HEK293 (cell line): ENCODE results near the gene PI4KB.

Experiments used
- HOXA7 ChIP-seq: sonication (generic); formaldehyde crosslinking; IDR thresholded peaks from 2 replicates; pipeline ENCODE4 v1.8.1; 2022; ENCODE audit warnings: missing genetic modification reagents, borderline replicate concordance
- HOXC10 ChIP-seq: sonication (generic); formaldehyde crosslinking; IDR thresholded peaks from 2 replicates; pipeline ENCODE4 v1.8.1; 2023; ENCODE audit warnings: mild to moderate bottlenecking, missing genetic modification reagents
- HOXD13 ChIP-seq: sonication (generic); formaldehyde crosslinking; IDR thresholded peaks from 2 replicates; pipeline ENCODE4 v1.8.0; 2022; ENCODE audit warnings: missing genetic modification reagents, borderline replicate concordance
- YY1 ChIP-seq: fragments of 450-650 bp; formaldehyde crosslinking; IDR thresholded peaks from 2 replicates; pipeline ENCODE4 v1.5.1; 2018; ENCODE audit warnings: missing biosample characterization, missing genetic modification characterization
- ZBTB26 ChIP-seq: fragments of 450-650 bp; formaldehyde crosslinking; optimal IDR thresholded peaks from 2 replicates; pipeline ENCODE3; 2016; ENCODE audit warnings: missing biosample characterization, mild to moderate bottlenecking, missing genetic modification characterization
- ZBTB48 ChIP-seq: fragments of 450-650 bp; formaldehyde crosslinking; IDR thresholded peaks from 2 replicates; pipeline ENCODE4 v1.5.1; 2016; ENCODE audit warnings: missing biosample characterization, missing genetic modification characterization
- ZBTB49 ChIP-seq: fragments of 450-650 bp; formaldehyde crosslinking; IDR thresholded peaks from 2 replicates; pipeline ENCODE4 v1.5.1; 2016; ENCODE audit warnings: missing biosample characterization, missing genetic modification characterization, low read depth
- ZNF10 ChIP-seq: fragments of 450-650 bp; formaldehyde crosslinking; IDR thresholded peaks from 2 replicates; pipeline ENCODE4 v1.5.1; 2017; ENCODE audit warnings: missing biosample characterization, missing genetic modification characterization
- ZNF133 ChIP-seq: fragments of 450-650 bp; formaldehyde crosslinking; IDR thresholded peaks from 2 replicates; pipeline ENCODE4 v1.5.1; 2016; ENCODE audit warnings: missing biosample characterization, missing genetic modification characterization
- ZNF148 ChIP-seq: fragments of 450-650 bp; formaldehyde crosslinking; IDR thresholded peaks from 2 replicates; pipeline ENCODE4 v1.5.0; 2017; ENCODE audit warnings: missing biosample characterization, missing genetic modification characterization, borderline replicate concordance
- ZNF184 ChIP-seq: fragments of 450-650 bp; IDR thresholded peaks from 2 replicates; pipeline ENCODE4 v1.5.1; 2018; ENCODE audit warnings: missing biosample characterization, mild to moderate bottlenecking, missing genetic modification characterization
- ZNF266 ChIP-seq: fragments of 450-650 bp; formaldehyde crosslinking; IDR thresholded peaks from 2 replicates; pipeline ENCODE4 v1.5.1; 2016; ENCODE audit warnings: missing biosample characterization, missing genetic modification characterization, low read depth
- ZNF274 ChIP-seq, 2 experiments: fragments of 200-500 bp in 1 of 2; fragments of 450-650 bp in 1 of 2; sonication (Bioruptor generic) in 1 of 2; formaldehyde crosslinking in 1 of 2; IDR thresholded peaks; 2 replicates each; pipeline versions ENCODE4 v1.5.1 to v1.6.1; 2014 to 2016; ENCODE audit warnings: borderline replicate concordance in 1 of 2, inconsistent platforms in 1 of 2, low read length in 1 of 2, missing biosample characterization in 1 of 2, missing genetic modification characterization in 1 of 2
- ZNF280C ChIP-seq: fragments of 450-650 bp; formaldehyde crosslinking; IDR thresholded peaks from 2 replicates; pipeline ENCODE4 v1.5.1; 2016; ENCODE audit warnings: missing biosample characterization, missing genetic modification characterization
- ZNF324 ChIP-seq: fragments of 450-650 bp; formaldehyde crosslinking; IDR thresholded peaks from 2 replicates; pipeline ENCODE4 v1.5.1; 2016; ENCODE audit warnings: missing biosample characterization, missing genetic modification characterization
- ZNF350 ChIP-seq: fragments of 450-650 bp; formaldehyde crosslinking; IDR thresholded peaks from 2 replicates; pipeline ENCODE4 v1.5.0; 2017; ENCODE audit warnings: missing biosample characterization, mild to moderate bottlenecking, missing genetic modification characterization
- ZNF404 ChIP-seq: fragments of 450-650 bp; formaldehyde crosslinking; IDR thresholded peaks from 2 replicates; pipeline ENCODE4 v1.5.1; 2017; ENCODE audit warnings: missing biosample characterization, missing genetic modification characterization
- ZNF518A ChIP-seq: fragments of 450-650 bp; formaldehyde crosslinking; conservative IDR thresholded peaks from 2 replicates; pipeline ENCODE4 v1.5.1; 2016; ENCODE audit warnings: low read depth, missing biosample characterization, missing genetic modification characterization
- ZNF610 ChIP-seq: fragments of 450-650 bp; formaldehyde crosslinking; IDR thresholded peaks from 2 replicates; pipeline ENCODE4 v1.5.1; 2016; ENCODE audit warnings: missing biosample characterization, missing genetic modification characterization, borderline replicate concordance
- ZNF660 ChIP-seq: fragments of 450-650 bp; IDR thresholded peaks from 2 replicates; pipeline ENCODE4 v1.5.1; 2018; ENCODE audit warnings: missing biosample characterization, mild to moderate bottlenecking, missing genetic modification characterization
- ZNF704 ChIP-seq: fragments of 450-650 bp; formaldehyde crosslinking; IDR thresholded peaks from 2 replicates; pipeline ENCODE4 v1.5.1; 2016; ENCODE audit warnings: missing biosample characterization, missing genetic modification characterization
- ZNF707 ChIP-seq: fragments of 450-650 bp; formaldehyde crosslinking; IDR thresholded peaks from 2 replicates; pipeline ENCODE4 v1.5.1; 2016; ENCODE audit warnings: missing biosample characterization, missing genetic modification characterization
- ZNF768 ChIP-seq: fragments of 450-650 bp; formaldehyde crosslinking; IDR thresholded peaks from 2 replicates; pipeline ENCODE4 v1.5.1; 2018; ENCODE audit warnings: missing biosample characterization, mild to moderate bottlenecking, missing genetic modification characterization
- ZNF830 ChIP-seq: fragments of 450-650 bp; IDR thresholded peaks from 2 replicates; pipeline ENCODE4 v1.5.0; 2018; ENCODE audit warnings: missing biosample characterization, missing genetic modification characterization, low read depth, mild to moderate bottlenecking, moderate library complexity

The PI4KB gene

GRCh38 chr1:151281225-151281968, 45.8 kb downstream of the PI4KB start (continued):
- TF ChIP-seq ZNF280C (tag by site-specific recombination) (no peak), ZBTB26 (tag by site-specific recombination) (peak; percentile 61), HOXA7 (CRISPR knock-in tag) (no peak), ZNF704 (no peak), ZNF274 (IDR thresholded peaks at IDR 0.05; ENCODE audit: low read length) (no peak), ZNF274 (tag by site-specific recombination; IDR thresholded peaks at IDR 0.05; ENCODE audit: borderline replicate concordance) (no peak), ZNF768 (tag by site-specific recombination) (no peak), HOXC10 (CRISPR knock-in tag) (no peak), ZNF10 (tag by site-specific recombination) (peak; percentile 35; the same call in 1 of the 2 replicates), ZNF148 (tag by site-specific recombination) (peak; percentile 9; the same call in 1 of the 2 replicates), ZNF133 (no peak), YY1 (tag by site-specific recombination) (peak; percentile 70), ZNF518A (tag by site-specific recombination) (0 out of 2 replicates have a peak, but pooled peaks have one; percentile 25), ZNF830 (tag by site-specific recombination) (no peak), ZNF324 (tag by site-specific recombination) (peak; percentile 97), ZNF266 (tag by site-specific recombination) (no peak), ZBTB48 (tag by site-specific recombination) (peak; percentile 78), ZNF350 (tag by site-specific recombination) (no peak), ZNF707 (tag by site-specific recombination) (no peak), ZBTB49 (no peak), ZNF610 (peak; percentile 83), ZNF184 (tag by site-specific recombination) (no peak), ZNF660 (tag by site-specific recombination) (peak; percentile 61; the same call in 1 of the 2 replicates), HOXD13 (no peak), ZNF404 (tag by site-specific recombination) (no peak)
